ENCODE data around the gene FAM229B. TPM values are rescaled to one million over a fixed set of nuclear protein-coding genes. Genes with fewer than 3 reads are reported as not detected.

Gene FAM229B
- total RNA-seq: 6.8 and 11.8 TPM in 2 replicates

GRCh38 chr6:112087136-112087911, at the start of gene FAM229B, which contains the start of gene TUBE1:
Gene FAM229B (plus strand): TSS chr6:112087591. CDS start chr6:112099284, 11,693 bp downstream.
Gene TUBE1 (minus strand): TSS chr6:112087482. CDS start chr6:112087434, 48 bp downstream.

GRCh38 chr6:112054001-112054400, 33.4 kb upstream of the FAM229B start, which contains the start of gene CCN6:
Gene CCN6 (plus strand): TSS chr6:112054104. CDS start chr6:112054358, 254 bp downstream.

Other genes with a start within 250 kb of the FAM229B start
- gene FYN, start 214.1 kb upstream of the FAM229B start, total RNA-seq: 94.7 and 101 TPM in 2 replicates
- not detected in 2 replicates for gene CCN6, start 33.5 kb upstream of the FAM229B start, total RNA-seq
- gene TUBE1, start 109 bp upstream of the FAM229B start, total RNA-seq: 9.0 and 12.9 TPM in 2 replicates
- 525 and 536 TPM in 2 replicates for gene LAMA4, start 167.0 kb downstream of the FAM229B start, total RNA-seq